ENCODE results near the gene ELOVL2. TPM values are rescaled to one million over a fixed set of nuclear protein-coding genes. Genes with fewer than 3 reads are reported as not detected.

Gene ELOVL2
- total and polyA plus RNA-seq, 2 donors (not counting 1 experiment from before 2014, with no cell fraction given) = not detected

GRCh38 chr6:10995114-10995707 is 48.9 kb downstream of the ELOVL2 start:
- Mint-ChIP-seq H3K4me1 (no peaks in the 10 kb centered on the region), H3K4me3 (no peak overlapping the region), H3K9me3 (ENCODE audit: insufficient read depth) (no peaks in the 10 kb centered on the region), H3K27me3 (peaks cover 16% of the 10 kb centered on the region), H3K27ac (no peak overlapping the region)
- no peak overlapping the region for H2AFZ ChIP-seq (ENCODE audit: insufficient read depth, low read depth, low read length, poor library complexity, severe bottlenecking)
- no peak for DNase-seq
- no peaks in the 10 kb centered on the region for H3K27me3 ChIP-seq (replicated peaks in 1 of 4; ENCODE audit: control extremely low read depth in 1 of 4, control insufficient read depth in 3 of 4, insufficient read depth in 4 of 4, low read length in 3 of 4)
- no peak for ATAC-seq (ENCODE audit: low read depth)
- no peaks in the 10 kb centered on the region for H3K4me1 ChIP-seq (ENCODE audit: control insufficient read depth in 2 of 2, insufficient read depth in 2 of 2, low read length in 2 of 2)
- H3K79me2 ChIP-seq (ENCODE audit: control insufficient read depth, insufficient read depth, low read length) = no peaks in the 10 kb centered on the region
- 89% methylated on average over 3 of the region's 4 CpGs for WGBS (ENCODE audit: insufficient coverage)
- no peaks in the 10 kb centered on the region for H3K9me3 ChIP-seq (ENCODE audit: control extremely low read depth in 1 of 3, control insufficient read depth in 2 of 3, insufficient read depth in 1 of 3, low read length in 2 of 3)
- H3K36me3 ChIP-seq (replicated peaks in 1 of 2; ENCODE audit: control extremely low read depth in 1 of 2, control insufficient read depth in 1 of 2, extremely low read depth in 1 of 2, insufficient read depth in 2 of 2, low read length in 1 of 2) = no peaks in the 10 kb centered on the region
- no peaks in the 10 kb centered on the region for H4K20me1 ChIP-seq (ENCODE audit: control insufficient read depth, insufficient read depth, low read length, poor library complexity, severe bottlenecking)
- no peak overlapping the region for H3K9ac ChIP-seq (ENCODE audit: low read length)
- TF ChIP-seq CTCF (IDR thresholded peaks at IDR 0.05) (no peak), EZH2 (IDR thresholded peaks at IDR 0.05; ENCODE audit: borderline replicate concordance, insufficient read depth, low read depth, low read length, poor library complexity, severe bottlenecking) (no peak)
- no peak overlapping the region for H3K4me2 ChIP-seq (replicated peaks; ENCODE audit: low read depth, low read length, poor library complexity, severe bottlenecking)
- POLR2A ChIA-PET = no interaction called here
- CTCF ChIA-PET = no interaction called here
- H3K27ac ChIP-seq (ENCODE audit: low read length in 2 of 2) = no peak overlapping the region
- H3K4me3 ChIP-seq (ENCODE audit: control extremely low read depth in 1 of 5, extremely low read depth in 1 of 5, insufficient read depth in 1 of 5, low read depth in 2 of 5, low read length in 4 of 5) = no peak overlapping the region
- intact Hi-C loops (cut with micrococcal nuclease) = no loop called here

GRCh38 chr6:10993896-10994295 is 50.2 kb downstream of the ELOVL2 start:
- ChIA-PET CTCF (interaction anchor here (0.6 kb wide), 1 partner anchor 39 kb away, joined by 4 read pairs; no protein-coding TSS in a partner anchor), POLR2A (interaction anchor here (0.6 kb wide), 1 partner anchor 201 kb away, joined by 3 read pairs; no protein-coding TSS in a partner anchor)
- Histone ChIP-seq H3K27me3 (replicated peaks in 1 of 4; ENCODE audit: control extremely low read depth in 1 of 4, control insufficient read depth in 3 of 4, insufficient read depth in 4 of 4, low read length in 3 of 4) (no peaks in the 10 kb centered on the region), H3K4me2 (replicated peaks; ENCODE audit: low read depth, low read length, poor library complexity, severe bottlenecking) (no peak overlapping the region), H3K79me2 (ENCODE audit: control insufficient read depth, insufficient read depth, low read length) (no peaks in the 10 kb centered on the region), H3K9ac (ENCODE audit: low read length) (no peak overlapping the region), H4K20me1 (ENCODE audit: control insufficient read depth, insufficient read depth, low read length, poor library complexity, severe bottlenecking) (no peaks in the 10 kb centered on the region), H3K4me3 (ENCODE audit: control extremely low read depth in 1 of 5, extremely low read depth in 1 of 5, insufficient read depth in 1 of 5, low read depth in 2 of 5, low read length in 4 of 5) (no peak overlapping the region), H3K9me3 (ENCODE audit: control extremely low read depth in 1 of 3, control insufficient read depth in 2 of 3, insufficient read depth in 1 of 3, low read length in 2 of 3) (no peaks in the 10 kb centered on the region), H3K27ac (ENCODE audit: low read length in 2 of 2) (no peak overlapping the region), H2AFZ (ENCODE audit: insufficient read depth, low read depth, low read length, poor library complexity, severe bottlenecking) (no peak overlapping the region), H3K36me3 (replicated peaks in 1 of 2; ENCODE audit: control extremely low read depth in 1 of 2, control insufficient read depth in 1 of 2, extremely low read depth in 1 of 2, insufficient read depth in 2 of 2, low read length in 1 of 2) (no peaks in the 10 kb centered on the region), H3K4me1 (ENCODE audit: control insufficient read depth in 2 of 2, insufficient read depth in 2 of 2, low read length in 2 of 2) (no peaks in the 10 kb centered on the region)
- H3K27ac Mint-ChIP-seq = no peak overlapping the region
- no peak overlapping the region for H3K4me3 Mint-ChIP-seq
- ATAC-seq (ENCODE audit: low read depth) (no peak), DNase-seq (no peak)
- no peaks in the 10 kb centered on the region for H3K4me1 Mint-ChIP-seq
- WGBS (ENCODE audit: insufficient coverage) = 100% methylated on average over 3 of the region's 8 CpGs
- TF ChIP-seq CTCF (IDR thresholded peaks at IDR 0.05) (no peak), EZH2 (IDR thresholded peaks at IDR 0.05; ENCODE audit: borderline replicate concordance, insufficient read depth, low read depth, low read length, poor library complexity, severe bottlenecking) (no peak)
- peaks cover 12% of the 10 kb centered on the region for H3K27me3 Mint-ChIP-seq
- intact Hi-C loops (cut with micrococcal nuclease) = no loop called here
- H3K9me3 Mint-ChIP-seq (ENCODE audit: insufficient read depth) = no peaks in the 10 kb centered on the region

All from B cell (primary cell).